IMR-90 (cell line): ENCODE data around the gene B3GNT5. TPM values are rescaled to one million over a fixed set of nuclear protein-coding genes. Genes with fewer than 3 reads are reported as not detected.

Source experiments
- ATAC-seq: fragments of 200-7000 bp; cut with Tn5 transposase; 2 replicates; pipeline ENCODE4 v1.9.1; 2020; ENCODE audit warnings: low read depth, mild to moderate bottlenecking, moderate library complexity
- BruUV-seq: library from RNA; stranded (reverse); fragments of 400-500 nt; replicated peaks from 2 replicates; lab custom pipeline; 2021; lab: Mats Ljungman, UMichigan
- CTCF ChIA-PET: fragments of 300-600 bp; formaldehyde crosslinking; extraction: SDS; loops from one replicate; lab custom pipeline; 2021; ENCODE audit warnings: antibody characterized with exemption; lab: Yijun Ruan, JAX
- POLR2A ChIA-PET: fragments of 300-600 bp; sonication (Branson Sonifier 250); formaldehyde crosslinking; loops from one replicate; lab custom pipeline; 2022; ENCODE audit warnings: antibody characterized with exemption; ENCODE audit not compliant: unreplicated experiment; lab: Charles Lee
- DNase-seq: peaks from one replicate; pipeline ENCODE4 v3.0.0; 2013
- H2AFZ ChIP-seq: replicated peaks from 2 replicates; pipeline ENCODE3; 2013; ENCODE audit warnings: low read length, mild to moderate bottlenecking; ENCODE audit not compliant: poor library complexity
- H2AK5ac ChIP-seq: 2 replicates; pipeline ENCODE4 v1.6.1; 2013; ENCODE audit warnings: low read depth, low read length, inconsistent platforms
- H2AK9ac ChIP-seq: replicated peaks from 2 replicates; pipeline ENCODE3; 2013; ENCODE audit warnings: mild to moderate bottlenecking, low read depth, low read length, moderate library complexity; ENCODE audit not compliant: poor library complexity
- H2BK120ac ChIP-seq: 2 replicates; pipeline ENCODE4 v1.6.1; 2013; ENCODE audit warnings: low read depth, low read length, inconsistent platforms
- H2BK15ac ChIP-seq: 3 replicates; pipeline ENCODE4 v1.6.1; 2013; ENCODE audit warnings: low read depth, low read length, inconsistent platforms
- H2BK20ac ChIP-seq: 2 replicates; pipeline ENCODE4 v1.6.1; 2013; ENCODE audit warnings: low read depth, mild to moderate bottlenecking, inconsistent platforms, low read length, moderate library complexity
- H2BK5ac ChIP-seq: 2 replicates; pipeline ENCODE4 v1.6.1; 2013; ENCODE audit warnings: mild to moderate bottlenecking, low read depth, low read length, inconsistent platforms; ENCODE audit not compliant: poor library complexity, severe bottlenecking
- H3K14ac ChIP-seq: replicated peaks from 2 replicates; pipeline ENCODE4 v1.6.1; 2013; ENCODE audit warnings: low read depth, low read length, inconsistent platforms
- H3K18ac ChIP-seq: 2 replicates; pipeline ENCODE4 v1.6.1; 2013; ENCODE audit warnings: low read depth, low read length, control low read depth
- H3K23ac ChIP-seq: 2 replicates; pipeline ENCODE4 v1.6.1; 2013; ENCODE audit warnings: low read depth, low read length, inconsistent platforms
- H3K27ac ChIP-seq: 2 replicates; pipeline ENCODE4 v1.5.1; 2013; ENCODE audit warnings: mild to moderate bottlenecking, control low read depth, low read length; ENCODE audit not compliant: insufficient read depth
- H3K27me3 ChIP-seq: 2 replicates; pipeline ENCODE4 v1.6.1; 2013; ENCODE audit warnings: low read length; ENCODE audit not compliant: control insufficient read depth, insufficient read depth
- H3K36me3 ChIP-seq: 2 replicates; pipeline ENCODE4 v1.6.1; 2013; ENCODE audit warnings: low read length, mixed read lengths; ENCODE audit not compliant: control insufficient read depth, insufficient read depth
- H3K4ac ChIP-seq: 2 replicates; pipeline ENCODE4 v1.6.1; 2013; ENCODE audit warnings: low read depth, low read length, inconsistent platforms
- H3K4me1 ChIP-seq: 2 replicates; pipeline ENCODE4 v1.6.1; 2013; ENCODE audit warnings: low read length, mixed read lengths; ENCODE audit not compliant: control insufficient read depth, insufficient read depth
- H3K4me2 ChIP-seq: 2 replicates; pipeline ENCODE4 v1.6.1; 2013; ENCODE audit warnings: low read depth, mild to moderate bottlenecking, control low read depth, low read length, moderate library complexity
- H3K4me3 ChIP-seq: 2 replicates; pipeline ENCODE4 v1.5.1; 2013; ENCODE audit warnings: low read depth, mild to moderate bottlenecking, control low read depth, low read length, moderate library complexity; ENCODE audit not compliant: insufficient read depth
- H3K56ac ChIP-seq: 2 replicates; pipeline ENCODE4 v1.6.1; 2013; ENCODE audit warnings: low read length, inconsistent platforms; ENCODE audit not compliant: insufficient read depth; ENCODE audit errors: extremely low read depth
- H3K79me1 ChIP-seq, 2 experiments: 2 replicates each; pipeline ENCODE4 v1.6.1; 2013; ENCODE audit warnings: low read length in 2 of 2, inconsistent platforms in 1 of 2, low read depth in 1 of 2
- H3K9ac ChIP-seq: 2 replicates; pipeline ENCODE4 v1.6.1; 2013; ENCODE audit warnings: low read depth, low read length, control low read depth
- H3K9me1 ChIP-seq: 2 replicates; pipeline ENCODE4 v1.6.1; 2013; ENCODE audit warnings: low read length, inconsistent platforms; ENCODE audit not compliant: insufficient read depth
- H3K9me3 ChIP-seq: 2 replicates; pipeline ENCODE4 v1.6.1; 2013; ENCODE audit warnings: low read length; ENCODE audit not compliant: control insufficient read depth, insufficient read depth
- H4K20me1 ChIP-seq: 2 replicates; pipeline ENCODE4 v1.6.1; 2013; ENCODE audit warnings: low read length, inconsistent platforms; ENCODE audit not compliant: insufficient read depth
- H4K5ac ChIP-seq: 2 replicates; pipeline ENCODE4 v1.6.1; 2013; ENCODE audit warnings: mild to moderate bottlenecking, low read depth, low read length, control low read depth
- H4K8ac ChIP-seq, 2 experiments: 2 replicates each; pipeline ENCODE4 v1.6.1; 2013; ENCODE audit warnings: low read depth in 2 of 2, low read length in 2 of 2, control low read depth in 1 of 2, inconsistent platforms in 1 of 2
- H4K91ac ChIP-seq: 2 replicates; pipeline ENCODE4 v1.6.1; 2013; ENCODE audit warnings: low read depth, low read length, inconsistent platforms; ENCODE audit not compliant: insufficient read depth
- CEBPB ChIP-seq: IDR thresholded peaks from 2 replicates; pipeline ENCODE4 v1.6.1; 2012; ENCODE audit warnings: low read depth, low read length, improper control_type of control experiment
- RFX5 ChIP-seq: IDR thresholded peaks from 2 replicates; pipeline ENCODE4 v1.8.0; 2012; ENCODE audit warnings: low read depth, mild to moderate bottlenecking, low read length, moderate library complexity
- WGBS, 2 experiments: methylation state at CpG; one replicate each; pipeline versions ENCODE4 v1.1.5 to v1.1.7; 2013; ENCODE audit warnings: missing lambda C conversion rate in 2 of 2; ENCODE audit not compliant: insufficient read length in 1 of 2; ENCODE audit errors: extremely low coverage in 2 of 2; 5-methylcytosine and 5-hydroxymethylcytosine counted together
- dilution Hi-C: fragments of 300-500 bp; cut with HindIII; formaldehyde crosslinking; loops from one replicate; pipeline ENCODE4 v1.14.3; 2018; ENCODE audit warnings: low sequenced_read_pairs; ENCODE audit not compliant: unreplicated experiment
- in situ Hi-C: fragments of 300-500 bp; cut with MboI; formaldehyde crosslinking; loops from 3 replicates; pipeline ENCODE4 v1.14.3; 2019; ENCODE audit warnings: low sequenced_read_pairs, inconsistent platforms, mixed read lengths
- intact Hi-C: fragments of 100-400 bp; cut with micrococcal nuclease; formaldehyde crosslinking; loops from 2 replicates; pipeline ENCODE4 v1.10.0; 2022
- polyA plus RNA-seq, 3 experiments: library from polyadenylated mRNA; depleted of rRNA; stranded (reverse); fragments of >200 nt; gene quantifications; 2 replicates each; pipeline ENCODE4 v1.2.3, GENCODE V29; 2012; ENCODE audit warnings: low replicate concordance in 1 of 3
- total RNA-seq: library from RNA; depleted of rRNA; stranded (reverse); fragments of >200 nt; gene quantifications from 2 replicates; pipeline ENCODE4 v1.2.3, GENCODE V29; 2012

Gene B3GNT5
- total and polyA plus RNA-seq, 2 of the 4 experiments (the other 2 are of a cell fraction): 1.6 to 3.4 TPM

DNA sequence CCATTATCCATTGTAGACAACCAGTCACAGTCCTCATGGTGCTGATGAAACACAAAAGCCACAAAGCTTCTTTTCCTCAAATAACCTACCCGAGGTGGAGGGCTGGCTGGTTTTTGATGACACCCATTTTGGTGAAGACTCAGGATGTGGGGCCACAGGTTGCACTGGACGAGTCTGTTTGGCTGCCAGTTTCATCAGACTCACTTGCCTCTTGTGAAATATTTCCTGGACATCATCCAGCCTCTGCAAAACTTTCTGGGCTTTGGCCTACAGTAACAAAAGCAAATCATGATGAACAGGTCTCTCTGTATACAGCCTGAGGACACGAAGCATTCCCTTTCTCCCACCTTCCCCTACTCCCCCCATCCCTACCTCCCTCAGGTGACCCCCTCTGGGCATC, 42.2 kb downstream of the B3GNT5 start:
- Histone ChIP-seq H3K79me1 (no peaks in the 10 kb centered on the region), H3K9me3 (no peaks in the 10 kb centered on the region), H3K4me3 (no peak overlapping the region), H3K4me2 (no peak overlapping the region), H3K14ac (no peak overlapping the region), H4K5ac (no peak overlapping the region), H4K91ac (no peak overlapping the region), H3K18ac (no peak overlapping the region), H3K9ac (no peak overlapping the region), H3K4me1 (peaks cover 12% of the 10 kb centered on the region), H2BK5ac (no peak overlapping the region), H2AFZ (no peak overlapping the region), H3K56ac (no peak overlapping the region), H3K36me3 (no peaks in the 10 kb centered on the region), H2BK20ac (no peak overlapping the region), H2AK9ac (no peak overlapping the region), H3K27me3 (no peaks in the 10 kb centered on the region), H2BK15ac (no peak overlapping the region), H3K9me1 (no peaks in the 10 kb centered on the region), H2AK5ac (no peak overlapping the region), H3K23ac (no peak overlapping the region), H3K4ac (no peak overlapping the region; the same call in 1 of the 2 replicates), H4K20me1 (no peaks in the 10 kb centered on the region), H4K8ac (no peak overlapping the region), H2BK120ac (peak overlapping the region; percentile 30; the same call in 1 of the 2 replicates), H3K27ac (0 out of 2 replicates have a peak overlapping the region, but pooled peaks have one; percentile 19)
- ChIA-PET CTCF (no interaction called here), POLR2A (no interaction called here)
- dilution Hi-C loops (no loop called here), in situ Hi-C loops (no loop called here), intact Hi-C loops (no loop called here)
- TF ChIP-seq RFX5: no peak
- peak; percentile 92 for TF ChIP-seq CEBPB
- WGBS, 2 experiments: 0% methylated on average over 1 of the region's 3 CpGs; no CpG with 5 or more reads in 1 of the 2 experiments
- peak; percentile 91 for DNase-seq
- no TSS peak for BruUV-seq
- ATAC-seq: peak; percentile 30
